Activated effector memory CD4-positive, alpha-beta T cell treated with Interleukin-2 at 50 U/mL for 16 hours (primary cell): ENCODE results near the gene TMUB2.

Experiments used
- DNase-seq: peaks from one replicate; pipeline ENCODE4 v3.0.0-alpha.2; 2020

TMUB2 gene

DNA sequence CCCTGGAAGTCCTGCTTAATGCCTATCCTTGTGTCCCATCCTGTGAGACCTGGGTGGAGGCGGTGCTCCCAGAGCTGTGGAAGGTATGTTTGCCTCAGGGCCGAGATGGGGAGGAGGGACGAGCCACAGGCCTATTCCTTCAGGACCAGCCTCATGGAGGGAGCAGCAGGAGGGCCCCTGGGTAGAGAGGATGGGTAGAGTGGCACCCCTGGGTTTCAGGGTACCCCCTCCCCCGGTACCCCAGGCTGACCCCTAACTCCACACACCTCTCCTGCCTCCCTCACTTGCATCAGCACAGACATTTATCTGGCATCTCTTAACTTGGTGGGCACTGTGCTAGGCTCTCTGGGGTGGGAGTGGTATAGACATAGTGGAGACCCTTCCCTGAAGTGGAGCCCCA, 9.1 kb upstream of the TMUB2 start:
- no peak for DNase-seq

- no peak for DNase-seq
These were observed 8.6 kb upstream of the TMUB2 start for GRCh38 chr17:44178133-44178532.

GRCh38 chr17:44183024-44183423, 3.7 kb upstream of the TMUB2 start:
- no peak for DNase-seq

DNA sequence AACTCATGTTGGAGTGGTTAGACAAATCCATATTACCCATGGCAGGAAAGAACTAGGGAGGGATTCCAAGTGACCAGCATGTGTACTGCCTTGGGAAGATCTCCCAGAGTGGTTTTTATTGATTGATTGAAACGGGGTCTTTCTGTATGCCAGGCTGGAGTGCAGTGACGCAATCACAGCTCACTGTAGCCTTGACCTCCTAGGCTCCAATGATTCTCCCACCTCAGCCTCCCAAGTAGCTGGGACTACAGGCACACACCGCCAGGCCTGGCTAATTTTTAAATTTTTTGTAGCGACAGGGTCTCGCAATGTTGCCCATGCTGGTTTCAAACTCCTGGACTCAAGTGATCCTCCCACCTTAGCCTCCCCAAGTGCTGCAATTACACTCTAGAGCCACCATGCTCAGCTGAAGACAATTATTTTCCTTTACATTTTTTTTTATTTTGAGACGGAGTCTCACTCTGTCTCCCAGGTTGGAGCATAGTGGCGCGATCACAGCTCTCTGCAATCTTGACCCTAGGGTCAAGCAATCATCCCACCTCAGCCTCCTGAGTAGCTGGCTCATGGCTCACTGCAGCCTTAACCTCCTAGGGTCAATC, 2.5 kb upstream of the TMUB2 start:
- DNase-seq = no peak

DNA sequence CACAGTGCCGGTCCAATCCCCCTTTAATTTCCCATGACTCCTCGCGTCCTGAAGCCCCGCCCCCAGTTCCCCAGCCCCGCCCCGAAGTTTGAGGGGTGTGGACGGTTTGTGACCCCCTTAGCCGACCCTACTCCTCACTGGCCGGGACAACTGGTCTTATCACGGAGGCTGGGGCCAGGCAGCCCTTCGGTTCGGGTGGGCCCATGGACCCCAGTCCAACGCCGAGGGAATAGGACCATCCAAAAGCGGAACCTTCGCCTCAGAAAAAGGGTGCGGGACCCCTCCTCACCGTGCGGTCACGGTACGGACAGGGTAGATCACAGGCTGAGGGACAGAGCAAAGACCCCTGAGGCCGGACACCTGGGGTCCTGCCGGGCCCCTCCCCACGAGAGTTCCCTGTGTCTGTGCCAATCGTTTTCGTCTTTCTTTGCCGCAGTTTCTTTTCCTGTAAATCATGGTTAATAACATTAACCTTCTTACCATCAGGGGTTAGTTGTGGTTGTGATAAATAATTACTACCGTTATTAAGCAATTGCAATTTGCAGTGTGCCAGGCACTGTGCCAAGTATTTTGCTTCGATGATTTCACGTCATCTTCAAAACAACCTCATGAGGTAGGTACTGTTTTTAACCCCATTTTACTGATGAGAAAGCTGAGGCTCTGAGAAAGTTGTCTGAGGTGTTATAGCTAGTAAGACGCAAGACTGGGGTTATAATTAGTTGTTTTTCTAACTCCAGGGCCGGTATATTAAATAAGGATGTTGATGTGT, 543 bp downstream of the TMUB2 start:
- no peak for DNase-seq

GRCh38 chr17:44188576-44189403, 2.0 kb downstream of the TMUB2 start:
- no peak for DNase-seq

GRCh38 chr17:44190481-44190880, 3.7 kb downstream of the TMUB2 start:
- DNase-seq = no peak

GRCh38 chr17:44191369-44191768, 4.6 kb downstream of the TMUB2 start:
- no peak for DNase-seq

GRCh38 chr17:44191941-44192496, 5.2 kb downstream of the TMUB2 start:
- no peak for DNase-seq

GRCh38 chr17:44192750-44193149, 6.0 kb downstream of the TMUB2 start:
- no peak for DNase-seq

GRCh38 chr17:44193326-44194084, 6.7 kb downstream of the TMUB2 start:
- no peak for DNase-seq

- DNase-seq = no peak
These were observed 10.3 kb downstream of the TMUB2 start for GRCh38 chr17:44197107-44197506.

GRCh38 chr17:44197980-44198720, 11.4 kb downstream of the TMUB2 start:
- DNase-seq = no peak

- DNase-seq = peak; percentile 58
These were observed 12.2 kb downstream of the TMUB2 start for GRCh38 chr17:44198721-44199552.

DNA sequence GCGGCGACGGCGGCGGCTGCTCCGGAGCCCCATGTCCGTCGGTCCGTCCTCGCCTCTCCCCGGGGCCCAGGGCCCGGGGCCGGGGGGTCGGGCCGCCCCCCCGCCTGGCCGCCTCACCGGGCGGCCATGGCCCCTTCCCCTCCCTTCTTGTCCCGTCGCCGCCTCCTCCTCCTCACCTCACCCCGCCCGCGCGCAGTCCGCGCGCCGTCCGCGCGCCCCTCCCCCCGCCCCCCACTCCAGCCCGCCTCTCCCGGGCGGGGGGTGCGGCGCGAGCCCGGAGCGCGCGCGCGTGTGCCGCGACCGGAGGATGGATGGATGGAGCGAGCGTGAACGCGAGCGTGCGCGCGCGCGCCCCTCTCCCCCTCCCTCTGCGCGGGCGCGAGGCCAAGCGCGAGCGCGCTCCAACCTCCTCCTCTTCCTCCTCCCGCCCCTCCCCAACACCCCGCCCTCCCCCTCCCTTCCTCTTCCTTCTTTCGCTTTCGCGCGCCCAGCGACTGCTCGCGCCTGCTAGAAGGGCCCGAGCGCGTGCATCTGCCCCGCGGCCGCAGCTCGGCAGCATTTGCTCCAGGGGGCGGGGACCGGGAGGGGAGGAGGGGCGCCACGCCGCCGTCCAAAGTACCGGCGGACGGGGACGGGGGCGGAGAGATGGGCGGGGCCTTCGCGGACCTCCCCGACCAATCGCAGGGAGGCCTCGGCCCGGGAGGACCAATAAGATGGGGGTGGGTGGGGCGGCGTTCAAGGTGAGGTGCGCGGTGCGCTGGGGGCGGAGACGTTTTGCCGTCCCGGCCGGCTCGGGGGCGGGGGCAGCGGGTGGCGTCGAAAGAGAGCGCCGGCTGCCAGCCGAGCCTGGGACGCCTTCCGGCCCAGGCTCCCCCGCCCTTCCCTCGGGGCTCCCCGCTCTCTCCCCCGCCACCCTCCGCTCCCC, 13.0 kb downstream of the TMUB2 start, which contains the start of gene ATXN7L3:
TSS of gene ATXN7L3 (minus strand) at position 332 of the 925 bp plus-strand sequence. CDS start 1,814 bp downstream, outside the sequence.
- DNase-seq = peak; percentile 100

DNA sequence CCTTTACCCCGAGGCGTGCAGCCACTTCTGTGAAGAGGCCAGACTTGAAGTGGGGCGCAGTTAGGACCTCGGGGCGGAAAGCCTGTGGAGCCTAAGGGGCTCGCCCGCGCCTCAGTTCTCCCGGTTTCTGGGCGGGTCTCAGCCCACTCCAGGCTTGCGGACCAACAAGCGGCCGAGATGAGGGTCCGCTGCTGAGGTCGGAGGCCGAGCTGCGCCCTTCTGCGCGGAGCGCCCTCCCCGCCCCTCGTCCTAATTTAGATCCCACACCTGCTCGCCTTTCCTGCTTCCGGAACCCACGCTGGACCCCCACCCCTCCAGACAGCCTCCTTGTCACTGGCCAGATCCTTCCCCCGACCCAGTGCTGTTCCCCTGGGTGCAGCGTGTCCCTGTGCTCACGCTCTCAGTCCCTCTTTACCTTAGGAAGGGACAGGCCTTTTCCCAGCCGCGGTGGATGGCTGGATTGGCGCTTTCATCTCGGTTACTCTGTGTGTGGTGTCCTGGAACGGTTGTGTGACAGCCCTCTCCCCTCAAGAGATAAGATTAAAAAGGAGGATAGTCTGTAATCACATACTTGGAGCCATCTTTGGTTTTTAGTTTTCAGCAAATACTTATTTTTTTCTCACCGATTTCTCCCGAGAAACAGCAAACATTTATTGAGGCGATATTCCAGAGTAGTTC, 13.8 kb downstream of the TMUB2 start:
- DNase-seq = no peak

DNA sequence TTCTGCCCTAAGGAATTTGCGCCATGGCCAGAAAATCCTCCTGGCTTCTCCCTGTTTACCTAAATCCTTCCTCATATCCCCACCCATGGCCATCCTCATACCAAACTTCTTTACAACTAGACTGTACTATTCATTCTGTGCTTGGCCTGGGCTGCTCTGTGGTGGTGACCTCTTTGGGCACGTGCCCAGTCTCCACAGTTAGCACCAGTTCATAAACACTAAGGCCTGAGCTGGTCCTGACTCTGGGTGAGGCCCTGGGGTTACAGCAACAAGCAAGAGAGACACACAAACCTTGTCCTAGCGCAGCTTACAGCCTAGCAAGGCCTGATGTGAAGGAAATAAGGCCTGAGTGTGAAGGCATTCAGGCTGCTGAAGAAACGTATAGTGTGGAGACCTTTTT, 16.0 kb downstream of the TMUB2 start:
- no peak for DNase-seq

DNA sequence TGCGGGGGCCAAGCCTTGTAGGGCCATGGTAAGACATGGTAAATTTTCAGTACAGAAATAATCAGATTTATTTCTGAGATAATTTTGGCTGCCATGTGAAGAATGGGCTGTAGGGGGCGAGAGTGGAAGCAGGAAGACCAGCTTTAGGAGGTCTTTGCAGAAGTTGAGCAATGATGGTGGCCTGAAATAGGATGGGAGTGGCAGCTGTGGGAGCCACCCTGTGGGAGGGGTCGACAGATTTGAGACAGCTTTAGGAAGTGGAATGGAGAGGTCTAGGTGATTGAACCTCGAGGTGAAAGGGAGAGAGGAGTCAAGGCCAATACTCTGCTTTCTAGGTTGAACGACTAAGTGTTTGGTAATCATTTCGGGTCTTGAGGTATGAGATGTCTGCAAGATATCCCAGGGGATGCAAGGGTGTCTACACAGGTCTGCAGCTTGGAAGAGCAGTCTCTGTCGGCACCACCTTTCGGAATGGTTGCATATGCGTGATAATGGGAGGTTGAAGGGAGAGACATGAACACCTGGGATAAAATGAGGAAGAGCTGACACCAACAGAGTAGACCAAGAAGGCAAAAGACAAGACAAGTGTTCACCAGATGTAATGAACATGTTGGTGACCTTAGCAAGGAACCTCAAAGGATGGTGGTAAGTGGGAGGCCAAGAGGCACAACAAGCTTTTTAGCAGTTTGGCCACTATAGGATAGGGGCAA, 17.1 kb downstream of the TMUB2 start:
- no peak for DNase-seq
